Loucy (cell line): ENCODE measurements around the gene NUDT1.

ENCODE experiments used
- H2AFZ ChIP-seq: fragments of 200-600 bp; sonication (generic); 2 replicates; pipeline ENCODE4 v1.6.0; 2016; ENCODE audit warnings: antibody characterized with exemption, mild to moderate bottlenecking, low read length, moderate library complexity
- H3F3A ChIP-seq: fragments of 200-600 bp; 2 replicates; pipeline ENCODE4 v1.6.0; 2016; ENCODE audit warnings: antibody characterized with exemption, low read depth, mild to moderate bottlenecking
- H3K27me3 ChIP-seq: fragments of 200-600 bp; sonication (generic); 2 replicates; pipeline ENCODE4 v1.6.1; 2014; ENCODE audit warnings: low read length, mild to moderate bottlenecking; ENCODE audit not compliant: insufficient read depth, poor library complexity, severe bottlenecking
- H3K36me3 ChIP-seq: fragments of 200-600 bp; sonication (generic); 2 replicates; pipeline ENCODE4 v1.6.1; 2016; ENCODE audit warnings: low read length; ENCODE audit not compliant: insufficient read depth
- H3K4me1 ChIP-seq: fragments of 200-600 bp; sonication (generic); 2 replicates; pipeline ENCODE4 v1.5.1; 2014; ENCODE audit warnings: low read length, mild to moderate bottlenecking; ENCODE audit not compliant: insufficient read depth, poor library complexity, severe bottlenecking
- H3K4me2 ChIP-seq: fragments of 200-600 bp; sonication (generic); 2 replicates; pipeline ENCODE4 v1.6.0; 2014; ENCODE audit warnings: antibody characterized with exemption, low read length, low read depth, mild to moderate bottlenecking; ENCODE audit not compliant: poor library complexity, severe bottlenecking
- H3K4me3 ChIP-seq: fragments of 200-600 bp; sonication (generic); 2 replicates; pipeline ENCODE4 v1.5.1; 2014; ENCODE audit warnings: low read length, mild to moderate bottlenecking, mixed read lengths; ENCODE audit not compliant: poor library complexity, severe bottlenecking
- H3K79me2 ChIP-seq: fragments of 200-600 bp; sonication (generic); 2 replicates; pipeline ENCODE4 v1.6.1; 2014; ENCODE audit warnings: low read length; ENCODE audit not compliant: insufficient read depth
- H3K9ac ChIP-seq: fragments of 200-600 bp; sonication (generic); 2 replicates; pipeline ENCODE4 v1.6.0; 2014; ENCODE audit warnings: mild to moderate bottlenecking, low read depth, low read length, moderate library complexity; ENCODE audit not compliant: poor library complexity, severe bottlenecking
- H3K9me2 ChIP-seq: fragments of 200-600 bp; sonication (generic); replicated peaks from 2 replicates; pipeline ENCODE4 v1.6.1; 2016; ENCODE audit warnings: low read depth, low read length, mixed read lengths
- H3K9me3 ChIP-seq: fragments of 200-600 bp; sonication (generic); 2 replicates; pipeline ENCODE4 v1.6.1; 2014; ENCODE audit warnings: mild to moderate bottlenecking, antibody characterized with exemption, low read length, low read depth; ENCODE audit not compliant: insufficient read depth
- H4K20me1 ChIP-seq: fragments of 200-600 bp; sonication (generic); 2 replicates; pipeline ENCODE4 v1.6.0; 2014; ENCODE audit warnings: antibody characterized with exemption, low read length, mild to moderate bottlenecking; ENCODE audit not compliant: insufficient read depth, poor library complexity, severe bottlenecking
- CTCF ChIP-seq: fragments of 200-600 bp; sonication (generic); conservative IDR thresholded peaks from 2 replicates; pipeline ENCODE4 v1.5.1; 2014; ENCODE audit warnings: mild to moderate bottlenecking, antibody characterized with exemption, low read length
- EZH2phosphoT487 ChIP-seq: fragments of 200-600 bp; IDR thresholded peaks from 2 replicates; pipeline ENCODE4 v1.6.1; 2018; ENCODE audit warnings: antibody characterized with exemption, mild to moderate bottlenecking, moderate library complexity, borderline replicate concordance

The NUDT1 gene

GRCh38 chr7:2283074-2283473 lies 41.0 kb downstream of the NUDT1 start:
- Histone ChIP-seq H3K36me3 (no peaks in the 10 kb centered on the region), H3K4me3 (no peak overlapping the region), H3K4me1 (peaks cover 9% of the 10 kb centered on the region), H3K9me3 (no peaks in the 10 kb centered on the region), H3K27me3 (no peaks in the 10 kb centered on the region), H4K20me1 (no peaks in the 10 kb centered on the region), H3K4me2 (no peak overlapping the region), H3K9me2 (no peaks in the 10 kb centered on the region), H3K9ac (no peak overlapping the region), H3K79me2 (no peaks in the 10 kb centered on the region), H2AFZ (no peak overlapping the region), H3F3A (no peaks in the 10 kb centered on the region)
- no peak for TF ChIP-seq EZH2phosphoT487
- no peak for TF ChIP-seq CTCF

- no peak for TF ChIP-seq CTCF
- no peak for TF ChIP-seq EZH2phosphoT487
- Histone ChIP-seq H3K79me2 (no peaks in the 10 kb centered on the region; the same call in 1 of the 2 replicates), H3K4me3 (no peak overlapping the region), H4K20me1 (no peaks in the 10 kb centered on the region), H3K4me1 (no peaks in the 10 kb centered on the region), H3K9me2 (no peaks in the 10 kb centered on the region), H3K9ac (no peak overlapping the region), H3K36me3 (no peaks in the 10 kb centered on the region), H3K4me2 (no peak overlapping the region), H3F3A (no peaks in the 10 kb centered on the region), H3K9me3 (no peaks in the 10 kb centered on the region), H3K27me3 (no peaks in the 10 kb centered on the region), H2AFZ (no peak overlapping the region)
Measured at GRCh38 chr7:2287745-2288144, 45.7 kb downstream of the NUDT1 start.

GRCh38 chr7:2288503-2288902 lies 46.5 kb downstream of the NUDT1 start:
- Histone ChIP-seq H3K9me2 (no peaks in the 10 kb centered on the region), H2AFZ (no peak overlapping the region), H3K27me3 (no peaks in the 10 kb centered on the region), H3K79me2 (no peaks in the 10 kb centered on the region; the same call in 1 of the 2 replicates), H3F3A (no peaks in the 10 kb centered on the region), H3K4me3 (no peak overlapping the region), H3K9ac (no peak overlapping the region), H4K20me1 (no peaks in the 10 kb centered on the region), H3K36me3 (no peaks in the 10 kb centered on the region), H3K9me3 (no peaks in the 10 kb centered on the region), H3K4me1 (no peaks in the 10 kb centered on the region), H3K4me2 (no peak overlapping the region)
- TF ChIP-seq EZH2phosphoT487 (no peak), CTCF (no peak)
